ENCODE results near the gene EN2.

Gene EN2

DNA sequence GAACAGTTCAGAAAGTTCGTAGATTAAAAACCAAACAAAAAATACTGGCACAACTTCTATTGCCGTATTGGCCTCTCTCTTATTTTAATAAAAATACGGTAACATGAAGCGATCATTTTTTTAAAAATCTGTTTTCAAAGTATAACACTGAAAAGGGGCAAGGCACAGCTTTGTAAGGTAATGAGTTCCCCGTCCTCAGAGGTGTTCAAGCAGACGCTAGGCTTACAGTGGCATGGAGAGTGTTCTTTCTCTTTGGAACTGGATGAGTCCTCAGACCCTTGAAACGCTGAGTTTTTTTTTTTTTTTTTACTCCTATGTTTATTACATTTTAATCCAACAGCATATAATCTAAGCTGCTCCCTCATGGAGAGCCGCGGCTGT lies 7.8 kb downstream of the EN2 start:
- no peak for DNase-seq

DNA sequence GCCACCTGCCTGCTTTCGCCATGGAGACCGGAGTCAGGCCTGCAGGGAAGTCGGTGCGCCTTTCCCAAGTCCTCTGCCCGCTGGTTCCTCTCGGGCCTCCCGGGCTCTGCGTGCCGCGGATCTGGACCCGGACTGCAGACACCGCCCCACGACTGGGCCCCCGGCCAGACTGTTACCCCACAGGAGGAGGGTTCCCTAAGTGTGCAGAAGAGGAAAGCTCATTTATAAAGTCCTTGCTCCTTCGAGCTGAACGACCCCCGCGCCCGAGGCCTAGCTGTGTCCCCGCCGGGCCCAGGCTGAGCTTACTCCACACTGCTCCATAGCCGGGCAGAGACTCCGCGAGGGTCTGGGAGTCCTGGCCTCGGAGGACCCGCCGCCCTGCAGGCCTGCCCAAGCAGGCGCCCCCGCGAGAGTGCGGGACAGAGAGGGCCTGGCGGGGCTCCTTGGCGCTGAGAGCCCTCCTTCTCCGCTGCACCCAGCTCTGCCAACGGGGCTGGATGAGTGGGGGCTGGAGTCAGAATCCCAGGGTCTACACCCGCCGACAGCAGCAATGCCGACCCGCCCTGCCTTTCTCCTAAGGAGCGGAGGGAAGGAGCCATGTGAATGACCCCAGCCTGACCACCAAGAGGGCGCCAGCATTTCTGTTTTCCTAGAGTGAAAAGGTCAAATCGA lies 8.3 kb downstream of the EN2 start:
- DNase-seq: no peak

DNA sequence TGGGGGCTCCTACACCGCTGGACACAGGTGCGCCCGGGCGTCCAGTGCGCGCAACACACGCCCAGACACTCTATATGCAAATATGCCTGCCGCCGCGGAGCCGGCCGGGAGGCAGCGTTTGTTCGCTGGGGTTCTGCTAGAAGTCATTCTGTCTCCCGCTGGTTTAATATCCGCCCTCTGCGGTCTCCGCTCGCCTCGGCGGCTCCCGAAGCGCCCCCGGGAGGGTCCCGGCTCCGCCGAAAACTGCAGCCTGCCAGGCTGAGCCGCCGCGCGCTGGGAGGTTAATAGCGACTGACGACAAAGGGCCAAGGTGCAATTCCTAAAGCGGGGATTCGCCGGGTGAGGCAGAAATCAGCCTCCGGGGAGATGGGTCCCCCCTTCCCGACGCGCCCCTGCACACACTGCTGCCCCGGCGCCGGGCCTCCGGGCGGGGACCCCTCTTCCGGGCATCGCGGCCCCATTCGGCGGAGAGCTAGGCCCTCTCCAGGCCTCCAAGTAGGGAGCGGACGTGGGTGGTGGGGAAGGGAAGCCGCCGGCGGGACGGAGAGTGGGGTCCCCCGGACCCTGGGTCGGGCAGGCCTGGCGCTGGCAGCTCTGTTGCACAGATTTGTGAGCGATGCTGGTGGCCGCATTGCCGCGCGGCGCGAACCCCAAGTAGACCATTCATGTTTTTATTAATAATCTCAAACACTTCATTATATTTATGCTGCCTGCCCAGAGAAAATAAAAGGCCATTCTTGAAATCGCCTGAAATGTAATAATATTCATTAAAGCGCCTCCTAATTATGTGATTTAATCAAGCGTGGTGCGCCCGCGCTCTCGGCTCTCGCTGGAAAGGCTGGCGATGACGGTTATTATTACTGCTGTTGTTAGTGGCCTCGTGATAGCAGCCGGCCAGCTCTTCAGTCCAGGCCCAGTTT lies 9.1 kb downstream of the EN2 start:
- DNase-seq: no peak

DNA sequence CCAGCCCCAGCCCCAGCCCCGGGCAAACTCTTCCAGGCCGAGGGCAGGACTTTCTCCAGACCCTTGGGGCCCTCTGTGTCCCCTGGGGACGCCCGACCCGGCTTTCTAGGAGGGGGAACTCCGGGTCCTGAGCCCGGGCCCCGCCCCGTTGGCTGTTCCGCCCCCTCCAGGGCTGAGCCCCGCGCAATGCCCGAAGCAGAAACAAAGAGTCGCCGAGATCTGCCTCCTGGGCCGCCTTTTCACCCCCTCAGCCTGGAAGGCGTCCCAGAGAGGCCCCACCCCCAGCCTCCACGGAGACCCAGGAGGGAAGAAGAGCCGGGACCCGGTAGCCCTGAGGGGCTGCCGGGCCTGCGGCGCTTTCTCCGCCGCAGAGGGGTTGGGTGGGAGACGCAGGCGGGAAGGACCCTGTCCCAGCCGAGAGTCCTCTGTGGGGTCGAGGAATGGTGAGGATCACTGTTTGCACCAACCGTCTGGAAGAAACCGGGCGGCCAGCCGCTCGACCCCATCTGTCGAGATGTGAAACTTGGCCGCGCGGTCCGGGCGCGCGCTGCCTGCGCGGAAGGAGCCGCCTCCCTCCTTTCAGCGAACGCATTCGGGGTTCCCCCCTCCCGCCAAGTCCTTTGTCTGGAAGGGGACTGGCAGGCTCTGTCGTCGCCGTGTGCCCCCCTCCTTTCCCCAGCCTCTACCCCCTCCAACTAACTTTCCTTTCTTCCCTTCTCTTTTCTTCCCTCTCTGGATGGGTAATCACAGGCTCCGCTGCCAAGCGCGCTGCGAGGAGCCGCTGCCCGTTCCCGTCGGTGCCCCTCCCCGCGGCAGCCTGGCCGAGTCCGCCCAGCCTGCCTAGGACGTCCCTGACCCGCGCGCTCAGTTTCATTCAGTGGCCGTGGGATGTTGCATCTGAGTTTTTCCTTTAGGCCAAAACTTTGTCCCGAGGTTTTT lies 10.2 kb downstream of the EN2 start:
- DNase-seq: no peak

DNA sequence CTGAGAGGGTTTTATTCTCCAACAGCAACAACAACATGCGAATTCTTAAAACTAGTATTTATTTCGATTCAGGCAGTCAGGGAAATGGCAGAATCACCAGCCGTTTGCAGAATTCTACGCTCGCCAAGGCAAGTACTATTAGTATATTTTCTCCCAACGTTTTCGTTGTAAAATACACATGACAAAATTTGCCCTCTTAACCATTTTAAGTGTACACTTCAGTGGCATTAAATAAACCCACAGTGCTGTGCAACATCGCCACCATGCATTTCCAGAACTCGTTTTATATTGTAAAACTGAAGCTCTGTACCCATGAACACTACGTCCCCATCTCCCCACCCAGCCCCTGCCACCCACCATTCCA lies 10.8 kb downstream of the EN2 start:
- no peak for DNase-seq

DNA sequence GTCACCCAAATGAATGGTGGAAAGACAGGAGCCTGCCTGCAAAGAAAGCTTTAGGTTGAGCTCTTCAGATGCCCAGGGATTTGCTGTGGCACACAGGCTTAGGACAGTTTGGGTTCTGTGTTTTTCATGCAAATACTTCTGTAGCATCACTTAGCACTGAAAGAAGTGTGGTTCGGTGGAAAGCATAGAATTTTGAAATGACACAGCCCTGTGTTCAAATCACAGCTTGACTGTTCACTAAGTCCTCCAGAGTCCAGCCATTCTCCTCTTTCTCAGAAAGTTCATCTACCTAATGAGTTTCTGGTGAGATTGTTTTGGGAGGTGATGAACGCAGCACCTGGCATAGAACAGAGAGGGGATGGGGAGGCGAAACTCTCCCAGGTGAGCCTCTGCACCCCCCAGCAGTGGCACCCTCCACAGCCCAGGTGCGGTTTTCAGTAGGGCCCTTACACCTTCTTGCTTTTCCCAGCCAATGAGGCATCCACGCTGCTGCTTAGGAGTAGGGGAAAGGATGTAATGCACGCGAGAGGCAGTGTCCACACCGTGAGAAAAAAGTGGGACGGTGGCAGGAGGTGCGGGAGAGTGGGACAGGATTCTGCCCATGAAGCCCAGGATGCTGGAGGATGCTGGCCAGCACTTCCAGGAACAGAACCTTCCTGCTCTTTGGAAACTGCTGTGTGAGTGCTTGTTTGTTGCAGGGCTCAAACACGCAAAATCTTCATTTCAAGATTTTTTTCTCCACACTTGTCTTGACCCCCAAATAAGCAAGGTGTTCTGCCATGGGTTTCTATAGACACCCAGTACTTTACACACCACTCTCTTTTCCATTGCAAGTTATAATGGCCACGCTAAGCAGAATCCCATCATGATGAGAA lies 11.6 kb downstream of the EN2 start:
- DNase-seq: no peak

DNA sequence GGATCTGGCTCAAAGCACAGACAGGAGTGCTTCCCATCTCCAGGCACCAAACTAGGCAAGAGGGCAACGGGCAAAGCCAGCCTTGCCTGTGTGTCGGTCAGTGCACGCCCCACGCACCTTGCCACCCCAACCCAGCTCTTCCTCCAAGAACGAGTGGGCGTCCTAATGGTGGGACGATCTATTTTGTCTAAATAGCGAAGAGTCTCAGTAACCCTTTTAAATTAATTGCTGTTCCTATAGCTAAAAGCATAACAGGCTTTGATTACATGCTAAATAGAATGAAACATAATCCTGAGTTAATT lies 12.2 kb downstream of the EN2 start:
- no peak for DNase-seq

DNA sequence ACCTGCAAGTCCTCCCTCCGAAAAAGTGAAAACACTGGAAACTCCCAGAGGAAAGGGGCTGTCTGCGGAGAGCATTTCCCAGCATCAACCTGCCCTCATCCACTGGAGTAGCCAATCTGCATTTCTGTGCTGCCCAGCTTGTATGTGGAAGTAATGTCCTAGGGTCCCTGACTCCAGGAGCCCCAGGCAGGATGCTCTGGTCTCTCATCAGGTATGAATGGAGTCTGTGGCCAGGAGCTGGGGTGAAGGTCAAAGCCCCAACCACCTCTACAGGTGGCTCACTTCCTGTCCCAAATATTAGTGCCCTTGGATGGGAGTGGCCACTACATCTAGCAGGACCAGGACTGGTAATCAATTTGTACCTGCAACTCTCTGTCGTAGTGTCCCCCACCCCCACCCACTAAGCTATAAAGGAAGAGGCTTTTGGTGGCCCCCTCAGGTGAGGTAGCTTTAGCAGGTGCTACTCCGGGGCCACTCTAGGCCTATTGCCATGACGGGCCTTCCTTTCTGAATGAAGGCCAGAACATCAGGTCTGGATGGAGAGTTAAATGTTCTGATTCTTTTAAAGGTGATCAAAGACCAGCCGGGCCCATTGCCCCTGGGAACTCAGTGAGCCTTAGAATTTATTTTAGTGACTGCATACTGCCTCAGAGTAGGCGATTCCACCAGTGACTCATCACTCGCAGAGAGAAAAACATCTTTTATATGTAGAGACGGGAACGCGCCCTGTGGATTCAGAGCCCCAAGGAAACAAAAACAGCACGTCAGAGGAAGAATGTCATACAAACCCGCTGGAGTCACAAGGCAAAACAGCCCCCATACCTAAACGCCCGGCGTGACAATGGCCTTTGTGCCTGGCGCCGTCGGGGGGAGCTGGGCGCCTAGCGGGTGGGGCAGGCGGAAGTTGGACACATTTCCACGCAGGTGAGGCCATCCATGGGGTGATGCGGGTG lies 13.0 kb downstream of the EN2 start:
- no peak for DNase-seq

DNA sequence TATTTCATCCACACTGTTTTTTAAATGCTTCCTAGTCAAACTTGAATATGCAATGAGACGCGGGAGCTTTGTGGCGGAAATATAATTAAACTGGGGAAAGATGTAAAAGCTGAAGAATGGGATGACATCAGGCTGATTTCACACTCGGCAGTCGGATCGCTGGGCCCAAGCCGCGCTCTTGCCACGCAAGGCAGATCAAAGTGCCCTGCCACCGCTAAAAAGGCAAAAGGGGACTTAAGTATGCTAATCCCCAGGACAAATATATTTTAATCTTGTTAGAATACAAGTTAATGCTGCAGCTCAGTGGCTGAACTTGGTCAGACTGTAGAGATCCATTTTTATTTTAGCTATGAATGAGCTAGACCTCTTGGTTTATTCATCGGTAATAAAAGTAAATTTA lies 13.8 kb downstream of the EN2 start:
- DNase-seq: no peak

DNA sequence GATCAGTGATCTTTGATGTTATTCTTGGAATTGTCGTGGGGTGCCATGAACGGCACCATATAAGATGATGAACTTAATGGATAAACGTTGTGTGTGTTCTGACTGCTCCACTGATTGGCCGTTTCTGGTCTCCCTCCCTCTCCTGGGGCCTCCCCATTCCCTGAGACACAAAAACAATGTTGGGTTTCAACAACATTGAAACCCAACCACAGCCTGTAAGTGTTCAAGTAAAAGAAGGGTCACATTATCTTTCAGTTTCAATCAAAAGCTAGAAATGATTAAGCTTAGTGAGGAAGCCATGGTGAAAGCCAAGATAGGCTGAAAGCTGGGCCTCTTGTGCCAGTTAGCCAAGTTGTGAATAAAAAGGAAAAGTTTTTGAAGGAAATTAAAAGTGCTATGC lies 19.5 kb downstream of the EN2 start:
- no peak for DNase-seq

DNA sequence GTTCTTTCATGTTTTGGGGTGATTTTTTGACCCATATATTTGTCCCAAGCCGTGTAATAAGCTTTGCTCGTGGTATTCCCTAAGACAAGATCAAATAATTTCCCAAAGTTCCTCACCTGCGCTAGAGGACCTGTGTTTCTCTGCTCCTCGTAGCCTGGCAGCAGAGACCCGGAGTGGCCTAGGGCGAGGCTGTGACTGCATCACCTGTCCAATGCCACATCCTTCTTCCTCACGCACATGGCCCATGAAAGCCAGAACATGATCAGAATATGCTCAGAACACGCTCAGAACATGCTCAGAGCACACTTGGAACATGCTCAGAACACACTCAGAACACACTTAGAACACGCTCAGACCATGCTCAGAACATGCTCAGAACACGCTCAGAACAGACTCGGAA lies 23.8 kb downstream of the EN2 start:
- no peak for DNase-seq

DNA sequence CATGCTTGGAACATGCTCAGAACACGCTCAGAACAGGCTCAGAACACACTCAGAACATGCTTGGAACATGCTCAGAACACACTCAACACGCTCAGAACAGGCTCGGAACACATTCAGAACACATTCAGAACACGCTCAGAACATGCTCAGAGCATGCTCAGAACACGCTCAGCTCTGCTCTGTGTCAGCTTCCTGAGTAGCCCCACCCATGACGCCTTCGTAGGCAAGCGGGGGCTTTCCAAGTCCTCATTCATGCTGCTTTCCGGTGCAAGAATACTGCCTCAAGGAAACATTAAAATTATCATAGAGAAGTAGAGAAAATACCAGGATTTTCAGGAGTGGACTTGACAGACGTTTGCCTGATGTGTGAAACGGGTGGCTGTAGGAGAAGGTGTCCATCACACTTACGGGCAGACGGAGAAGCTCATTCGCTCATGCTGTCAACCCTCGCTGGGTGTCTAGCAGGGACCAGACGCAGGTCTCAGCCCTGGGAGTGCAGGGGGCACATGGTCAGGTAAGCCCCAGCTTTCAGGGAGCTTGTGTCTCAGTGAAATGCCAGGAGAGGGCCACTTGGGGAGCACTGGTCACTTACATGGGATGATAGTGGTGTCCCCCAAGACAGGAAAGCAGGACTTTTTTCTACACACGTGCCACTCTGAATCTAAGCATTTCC lies 24.7 kb downstream of the EN2 start:
- DNase-seq: no peak

DNA sequence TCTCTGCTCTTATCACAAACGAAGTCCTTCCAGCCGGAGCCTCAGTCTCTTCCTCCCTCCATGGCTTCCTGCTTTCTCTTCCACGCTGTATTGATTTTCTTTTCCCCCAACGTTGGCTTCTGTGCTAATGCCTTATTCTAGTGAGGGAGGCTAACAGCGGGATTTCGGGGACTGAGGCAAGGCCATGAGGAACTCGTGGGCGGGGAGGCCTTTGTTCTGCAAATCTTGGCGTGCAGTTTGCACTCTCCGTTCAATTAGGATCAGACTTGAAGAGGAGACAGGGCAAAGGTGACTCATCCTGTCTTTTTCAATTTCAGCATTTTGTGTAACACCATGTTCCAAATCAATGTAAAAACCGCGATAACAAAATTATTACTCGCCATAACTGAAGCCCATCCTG lies 25.3 kb downstream of the EN2 start:
- DNase-seq: no peak

DNA sequence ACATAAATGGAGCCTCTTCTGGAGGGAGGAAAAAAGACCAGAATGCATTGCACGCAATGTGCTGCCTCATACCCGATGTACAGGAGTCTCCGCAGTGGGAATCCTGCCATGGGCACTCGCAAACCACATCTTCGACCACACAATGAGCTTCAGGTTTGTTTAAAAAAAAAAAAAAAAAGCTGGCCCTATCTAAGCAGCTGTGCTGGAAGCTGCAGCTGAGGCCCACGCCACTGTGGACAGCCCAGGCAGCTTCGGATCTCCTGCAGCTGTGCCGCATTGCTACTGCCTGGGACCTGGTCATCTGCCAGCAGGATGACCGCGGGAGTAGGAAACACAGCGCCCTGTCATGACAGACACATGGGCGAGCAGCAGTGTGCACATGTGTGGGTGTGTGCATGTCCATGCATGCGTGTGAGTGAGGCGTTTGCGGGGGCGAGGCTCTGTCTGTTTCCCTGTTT lies 26.0 kb downstream of the EN2 start:
- DNase-seq: no peak

DNA sequence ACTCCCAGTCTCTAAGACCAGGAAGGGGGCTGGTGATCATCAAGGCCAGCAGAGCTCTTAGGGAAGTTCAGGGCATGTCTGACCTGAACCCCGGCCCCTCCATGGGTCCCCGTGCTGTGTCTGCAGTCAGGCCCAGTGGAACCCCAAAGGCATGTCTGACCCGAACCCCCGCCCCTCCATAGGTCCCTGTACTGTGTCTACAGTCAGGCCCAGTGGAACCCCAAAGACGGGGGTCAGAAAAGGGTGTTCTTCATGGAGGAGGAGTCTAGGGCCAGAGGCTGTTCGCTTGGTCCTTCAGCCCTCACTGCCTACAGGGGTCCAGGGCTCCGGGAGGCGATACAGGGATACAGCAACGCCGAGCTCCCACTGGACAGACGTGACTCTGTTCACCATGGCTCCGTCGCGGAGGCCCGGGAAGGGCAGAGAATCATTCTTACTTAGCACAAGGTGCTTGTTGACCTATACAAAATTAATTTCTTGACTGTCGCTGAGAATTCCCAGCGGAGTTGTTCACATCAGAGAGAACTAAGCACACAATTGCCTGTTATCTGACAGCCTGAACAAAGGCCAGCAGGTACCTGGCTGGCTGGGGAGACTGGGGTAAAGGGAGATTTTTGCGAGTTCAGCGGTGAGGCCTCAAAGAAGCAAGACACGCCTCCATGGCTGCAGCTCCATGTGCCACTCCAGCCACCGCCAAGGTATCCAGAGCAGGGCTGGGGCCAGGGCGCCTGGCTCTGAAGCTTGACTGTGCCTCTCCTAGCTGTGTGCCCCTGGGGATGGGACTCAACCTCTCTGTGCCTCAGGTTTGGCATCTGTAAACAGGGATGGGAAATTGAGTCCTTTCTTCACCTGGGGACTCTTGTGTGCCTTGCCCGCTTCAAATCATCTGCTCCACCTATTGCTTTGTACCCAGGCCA lies 26.8 kb downstream of the EN2 start:
- DNase-seq: no peak

DNA sequence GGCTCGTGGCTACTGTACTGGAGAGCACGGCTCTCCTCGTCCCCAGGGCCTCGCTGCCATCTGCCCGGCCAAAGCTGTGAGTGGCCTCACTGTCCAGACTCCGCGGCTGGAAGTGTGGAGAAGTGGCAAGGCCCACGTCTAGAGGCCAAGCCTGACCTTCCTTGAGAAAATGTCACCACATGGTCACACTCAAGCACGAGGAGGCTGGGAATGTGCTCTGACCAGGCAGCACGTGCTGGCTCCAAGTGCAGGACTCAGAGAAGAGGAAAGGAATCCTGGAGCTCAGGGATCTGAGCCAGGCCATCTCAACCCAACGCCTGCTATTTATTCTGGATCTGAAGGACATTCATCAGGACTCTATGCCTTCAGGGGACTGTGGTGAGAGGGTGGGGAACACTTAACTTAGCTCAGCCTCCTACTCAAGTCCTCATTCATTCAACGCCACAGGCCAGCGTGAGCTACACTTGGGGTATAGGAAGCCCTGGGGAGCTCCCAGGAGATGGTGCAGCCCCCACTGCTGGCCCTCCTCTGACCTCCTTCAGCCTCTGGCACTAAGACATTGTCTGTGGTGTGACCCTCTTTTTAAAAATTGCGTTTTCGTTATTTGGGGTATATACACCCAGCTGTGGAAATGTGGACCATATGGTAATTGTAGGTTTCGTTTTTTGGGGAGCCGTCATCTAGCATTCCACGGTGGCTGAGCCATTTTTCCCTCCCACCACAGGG lies 29.0 kb downstream of the EN2 start:
- DNase-seq: no peak

DNA sequence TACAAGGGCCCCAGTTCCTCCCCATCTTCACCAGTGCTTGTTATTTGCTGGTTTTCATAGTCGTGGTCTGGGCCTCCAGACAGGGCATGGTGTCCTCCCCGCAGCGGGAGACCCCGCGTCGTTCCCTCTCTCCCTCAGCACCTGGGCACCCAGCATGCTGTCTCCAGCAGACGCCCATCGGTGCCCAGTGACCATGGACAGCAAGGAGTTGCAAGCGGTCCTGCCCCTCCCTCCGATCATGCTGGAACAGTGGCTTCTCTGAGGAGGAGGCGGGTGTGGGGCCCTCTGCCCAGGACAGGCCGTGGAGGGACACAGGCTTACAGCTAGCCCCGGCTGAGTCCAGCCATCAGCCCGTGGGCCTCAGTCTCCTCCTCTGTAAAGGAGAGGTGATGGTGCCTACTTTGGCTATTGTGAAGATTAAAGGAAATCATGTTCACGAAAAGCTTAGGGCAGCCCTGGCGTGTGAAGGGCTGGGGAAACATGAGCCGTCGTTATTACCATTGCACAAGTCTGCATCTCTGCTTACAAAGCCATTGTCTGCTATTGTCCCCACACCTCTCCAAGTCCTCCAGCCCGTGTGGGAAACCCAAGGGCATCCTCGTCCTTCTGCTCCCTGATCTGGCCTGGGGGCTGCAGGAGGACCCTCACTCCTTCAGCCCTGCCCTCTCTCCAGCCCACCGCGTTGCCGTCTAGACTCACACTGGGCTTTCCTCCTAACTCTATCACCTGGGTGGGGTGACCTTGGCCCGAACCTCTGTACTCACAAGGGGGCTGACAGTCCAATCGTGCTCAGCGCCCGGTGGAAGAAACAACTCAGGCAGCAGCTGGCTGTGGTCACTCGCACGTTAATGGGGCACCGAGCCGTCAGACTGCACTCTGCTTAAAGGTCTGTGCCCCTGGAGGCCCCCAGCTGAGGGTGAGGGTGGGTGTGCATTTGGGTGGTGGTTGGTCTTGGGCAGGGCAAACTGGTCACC lies 29.9 kb downstream of the EN2 start:
- DNase-seq: no peak
